Measurements from ENCODE around the gene TXNDC9.
"Not testable (repeated sequence)": the region's sequence is repeated elsewhere in the genome, so short reads cannot be mapped to it uniquely, and the experiment has no call there.

TXNDC9 gene

DNA sequence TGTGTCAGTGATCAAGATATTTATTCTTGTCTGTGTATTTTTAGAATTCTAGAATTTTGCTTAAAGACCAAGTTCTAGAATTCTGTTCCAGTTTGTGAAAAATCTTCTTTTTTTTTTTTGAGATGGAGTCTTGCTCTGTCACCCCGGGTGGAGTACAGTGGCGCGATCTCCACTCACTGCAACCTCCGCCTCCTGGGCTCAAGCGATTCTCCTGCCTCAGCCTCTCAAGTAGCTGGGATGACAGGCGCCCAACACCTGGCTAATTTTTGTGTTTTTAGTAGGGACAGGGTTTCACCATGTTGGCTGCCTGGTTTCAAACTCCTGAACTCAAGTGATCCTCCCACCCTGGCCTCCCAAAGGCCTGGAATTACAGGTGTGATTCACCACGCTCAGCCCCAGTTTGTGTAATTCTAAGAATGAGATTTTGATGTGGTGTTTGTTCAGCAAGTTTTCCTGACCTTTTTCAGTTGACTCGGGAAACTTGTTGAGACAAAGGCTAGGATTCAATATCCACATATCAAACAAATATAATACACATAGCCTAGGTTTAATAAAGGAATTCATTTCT lies 4.6 kb upstream of the TXNDC9 start:
- TF ChIP-seq, protein P1, sequence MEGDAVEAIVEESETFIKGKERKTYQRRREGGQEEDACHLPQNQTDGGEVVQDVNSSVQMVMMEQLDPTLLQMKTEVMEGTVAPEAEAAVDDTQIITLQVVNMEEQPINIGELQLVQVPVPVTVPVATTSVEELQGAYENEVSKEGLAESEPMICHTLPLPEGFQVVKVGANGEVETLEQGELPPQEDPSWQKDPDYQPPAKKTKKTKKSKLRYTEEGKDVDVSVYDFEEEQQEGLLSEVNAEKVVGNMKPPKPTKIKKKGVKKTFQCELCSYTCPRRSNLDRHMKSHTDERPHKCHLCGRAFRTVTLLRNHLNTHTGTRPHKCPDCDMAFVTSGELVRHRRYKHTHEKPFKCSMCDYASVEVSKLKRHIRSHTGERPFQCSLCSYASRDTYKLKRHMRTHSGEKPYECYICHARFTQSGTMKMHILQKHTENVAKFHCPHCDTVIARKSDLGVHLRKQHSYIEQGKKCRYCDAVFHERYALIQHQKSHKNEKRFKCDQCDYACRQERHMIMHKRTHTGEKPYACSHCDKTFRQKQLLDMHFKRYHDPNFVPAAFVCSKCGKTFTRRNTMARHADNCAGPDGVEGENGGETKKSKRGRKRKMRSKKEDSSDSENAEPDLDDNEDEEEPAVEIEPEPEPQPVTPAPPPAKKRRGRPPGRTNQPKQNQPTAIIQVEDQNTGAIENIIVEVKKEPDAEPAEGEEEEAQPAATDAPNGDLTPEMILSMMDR (conservative IDR thresholded peaks at IDR 0.05): no peak

DNA sequence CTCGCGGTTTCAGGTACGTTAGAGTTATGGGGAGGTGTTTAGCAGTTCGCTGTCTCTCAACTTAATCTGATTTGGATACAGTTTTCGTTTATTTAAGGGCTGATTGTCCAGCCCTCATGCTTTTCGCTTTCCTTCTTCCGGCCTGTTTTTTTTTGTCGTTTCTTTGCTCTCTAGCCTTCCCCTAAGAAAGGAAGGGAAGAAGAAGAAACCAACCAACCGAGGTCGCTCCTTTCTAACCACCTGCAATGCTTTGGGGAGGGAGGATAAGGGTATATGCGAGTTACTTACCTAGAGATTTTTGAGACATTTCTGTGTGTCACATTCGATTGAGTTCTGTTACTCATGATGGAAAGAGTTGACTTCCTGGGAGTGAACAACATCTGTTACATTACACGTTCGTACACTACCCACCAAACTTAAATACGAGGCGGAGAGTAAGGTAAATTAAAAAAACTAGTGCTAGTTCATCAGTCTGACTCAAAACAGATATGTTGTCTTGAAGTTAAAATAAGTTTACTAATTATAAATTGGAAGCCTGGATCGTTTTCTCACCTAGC lies 2.0 kb upstream of the TXNDC9 start:
- TF ChIP-seq, protein P1 (conservative IDR thresholded peaks at IDR 0.05): no peak
- peak overlapping the region; percentile 86 for H3K27ac ChIP-seq

More for the DNA sequence above, 4.6 kb upstream of the TXNDC9 start:
- no peak overlapping the region; the same call in 1 of the 2 replicates for H3K27ac ChIP-seq

DNA sequence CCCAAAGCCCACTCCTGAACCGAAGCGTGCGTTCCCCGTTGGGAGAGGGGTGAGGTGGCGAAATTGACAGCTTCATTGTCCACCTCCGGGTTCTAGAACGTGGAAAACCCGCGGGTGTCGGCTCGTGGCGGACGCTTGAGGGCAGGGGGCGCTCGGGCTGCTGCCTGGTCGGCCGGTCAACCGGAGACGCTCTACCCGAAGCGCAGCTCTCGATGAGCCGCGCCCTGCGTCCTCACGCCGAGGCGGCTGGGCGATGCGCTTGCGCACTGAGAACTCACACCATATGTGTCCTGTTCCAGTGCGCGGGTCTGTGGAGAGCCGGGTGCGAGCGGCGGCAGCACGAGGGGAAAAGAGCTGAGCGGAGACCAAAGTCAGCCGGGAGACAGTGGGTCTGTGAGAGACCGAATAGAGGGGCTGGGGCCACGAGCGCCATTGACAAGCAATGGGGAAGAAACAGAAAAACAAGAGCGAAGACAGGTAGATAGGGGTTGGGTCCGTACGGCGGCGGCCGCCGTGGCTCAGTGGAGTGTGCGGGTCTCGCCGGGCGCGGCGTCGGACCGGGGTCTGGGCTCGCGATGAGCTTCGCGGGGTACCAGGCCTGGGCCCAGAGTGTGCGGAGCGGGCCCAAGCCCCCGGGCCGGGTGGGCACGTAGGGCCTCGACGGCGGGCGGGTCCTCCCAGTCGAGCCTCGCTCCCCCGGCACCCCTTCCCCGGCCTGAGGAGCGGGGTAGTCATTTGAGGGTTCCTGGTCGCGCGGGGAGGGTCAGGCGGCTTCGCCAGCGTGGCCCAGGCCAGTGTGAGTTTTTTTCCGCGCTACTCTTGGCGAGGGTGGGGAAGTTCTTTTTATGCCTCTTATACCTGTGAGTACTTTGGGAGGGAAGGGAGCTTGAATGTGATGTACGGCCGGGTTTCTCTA lies 1.2 kb upstream of the TXNDC9 start, which contains the start of gene EIF5B:
EIF5B (plus strand) TSS at position 277 of the 916 bp plus-strand sequence; CDS start at position 443, 166 bp downstream.
- TF ChIP-seq, protein P1 (conservative IDR thresholded peaks at IDR 0.05): peak; percentile 90
- H3K27ac ChIP-seq: peak within 1 kb of the TSS; percentile 86

DNA sequence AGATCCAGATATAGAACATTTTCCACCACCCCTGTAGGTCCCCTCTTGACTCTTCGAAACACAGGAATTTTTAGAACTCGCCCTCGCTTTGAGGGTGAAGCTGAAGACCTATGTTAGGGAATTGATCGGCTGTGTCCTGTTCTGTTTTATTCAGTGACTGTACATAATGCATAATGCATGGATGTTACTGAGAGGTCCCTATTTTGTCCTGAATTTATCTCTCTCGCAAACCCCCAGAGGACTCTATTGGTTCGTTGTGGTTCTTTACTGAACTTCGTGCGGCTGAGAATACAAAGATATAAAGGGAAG lies 625 bp upstream of the TXNDC9 start:
- TF ChIP-seq, protein P1 (conservative IDR thresholded peaks at IDR 0.05): no peak
- peak overlapping the region; percentile 86 for H3K27ac ChIP-seq

DNA sequence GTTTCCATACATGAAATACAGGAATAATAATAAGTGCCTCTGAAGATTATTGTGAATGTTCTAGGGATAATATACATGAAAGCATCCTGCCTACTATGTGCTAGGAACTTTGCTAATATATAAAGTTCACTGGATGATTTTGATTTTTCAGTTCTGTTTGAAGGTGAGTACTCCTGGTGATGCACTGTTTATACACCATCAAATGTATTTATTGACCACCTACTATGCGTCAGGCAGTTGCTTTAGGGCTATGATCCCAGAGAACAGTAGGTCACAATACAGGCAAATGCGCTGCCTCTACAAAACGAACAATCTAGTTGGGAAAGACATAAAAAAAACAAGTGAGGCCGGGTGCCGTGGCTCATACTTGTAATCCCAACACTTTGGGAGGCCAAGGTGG lies 10.7 kb downstream of the TXNDC9 start:
- H3K27ac ChIP-seq: no peak overlapping the region
- TF ChIP-seq, protein P1 (conservative IDR thresholded peaks at IDR 0.05): no peak

DNA sequence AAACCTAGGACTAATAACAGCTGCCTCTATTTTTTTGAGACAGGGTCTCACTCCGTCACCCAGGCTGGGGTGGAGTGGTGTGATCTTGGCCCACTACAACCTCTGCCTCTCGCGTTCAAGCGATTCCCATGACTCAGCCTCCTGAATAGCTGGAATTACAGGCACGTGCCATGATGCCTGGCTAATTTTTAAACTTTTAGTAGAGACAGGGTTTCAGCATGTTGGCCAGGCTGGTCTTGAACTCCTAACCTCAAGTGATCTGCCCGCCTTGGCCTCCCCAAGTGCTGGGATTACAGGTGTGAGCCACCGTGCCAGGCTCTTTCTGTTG lies 18.3 kb downstream of the TXNDC9 start:
- not testable (repeated sequence) for H3K27ac ChIP-seq

DNA sequence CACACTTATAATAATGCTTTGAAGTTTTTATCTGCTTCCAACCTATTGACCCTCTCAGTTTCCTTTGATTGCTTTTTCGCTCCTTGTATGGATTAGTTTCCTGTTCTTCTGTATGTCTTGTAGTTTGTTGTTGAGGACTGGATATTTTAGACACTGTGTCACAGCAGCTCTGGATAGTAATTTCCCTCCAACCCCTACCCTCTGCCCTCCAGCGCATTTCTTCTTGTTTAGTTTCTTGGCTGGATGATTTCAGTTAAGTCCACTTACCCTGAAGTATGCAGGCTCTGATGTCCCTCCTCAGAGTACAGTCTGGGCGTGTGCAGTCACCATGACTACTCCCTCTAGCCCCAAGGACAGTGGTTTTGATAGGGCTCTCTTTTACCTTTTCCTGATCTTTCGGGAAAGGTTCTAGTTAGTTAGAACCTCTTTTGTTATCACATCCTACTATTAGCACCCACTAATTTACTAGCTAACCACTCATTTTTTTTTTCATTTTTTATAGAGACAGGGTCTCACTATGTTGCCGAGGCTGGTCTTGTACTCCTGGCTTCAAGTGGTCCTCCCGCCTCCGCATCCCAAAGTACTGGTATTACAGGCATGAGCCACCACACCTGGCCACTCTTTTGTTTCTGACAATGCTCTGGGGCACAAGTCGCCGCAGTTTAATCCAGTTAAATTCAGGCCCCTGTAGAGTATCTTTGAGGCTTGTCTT lies 18.8 kb downstream of the TXNDC9 start:
- TF ChIP-seq, protein P1 (conservative IDR thresholded peaks at IDR 0.05): no peak
- H3K27ac ChIP-seq: no peak overlapping the region

DNA sequence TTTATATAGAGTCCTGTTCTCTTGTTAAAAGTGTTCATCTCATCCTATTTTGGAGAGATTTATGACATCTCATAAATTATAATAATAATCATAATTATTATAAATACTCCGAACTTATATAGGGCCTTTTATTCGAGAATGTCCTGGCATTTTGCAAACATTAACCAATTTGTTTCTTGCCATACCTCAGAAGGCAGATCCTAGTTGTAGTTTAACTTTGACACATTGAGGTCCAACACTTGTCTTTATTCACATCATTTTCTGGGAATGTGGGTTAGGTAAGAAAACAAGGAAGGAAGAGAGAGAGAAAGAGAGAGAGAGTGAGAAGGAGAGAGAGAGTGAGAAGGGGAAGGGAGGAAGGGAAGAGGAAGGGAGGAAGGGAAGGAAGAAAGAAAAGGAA lies 35.0 kb downstream of the TXNDC9 start, which contains the start of gene LYG1:
LYG1 (minus strand) TSS at position 101 of the 400 bp plus-strand sequence. CDS start 5,527 bp downstream, outside the sequence.
- H3K27ac ChIP-seq: not testable (repeated sequence)
